Stimulated activated CD8-positive, alpha-beta memory T cell treated with anti-CD3 and anti-CD28 coated beads, Interleukin-12 subunit alpha, Interleukin-12 subunit beta, amount 100 ng/mL, for 4 hours (primary cell): Measurements from ENCODE around the gene SPC24.
"Not testable (repeated sequence)": the region's sequence is repeated elsewhere in the genome, so short reads cannot be mapped to it uniquely, and the experiment has no call there.

ENCODE experiments used
- DNase-seq: peaks from one replicate; pipeline ENCODE4 v3.0.0-alpha.2; 2020; ENCODE audit warnings: low read depth

SPC24 gene

GRCh38 chr19:11191934-11192333 is 36.4 kb upstream of the SPC24 start:
- no peak for DNase-seq

GRCh38 chr19:11191273-11191755 is 35.7 kb upstream of the SPC24 start:
- no peak for DNase-seq

GRCh38 chr19:11190501-11190900 is 34.9 kb upstream of the SPC24 start:
- DNase-seq = no peak

- no peak for DNase-seq
Observed at GRCh38 chr19:11187441-11187840, 31.9 kb upstream of the SPC24 start.

- DNase-seq = no peak
Observed at GRCh38 chr19:11182994-11183393, 27.4 kb upstream of the SPC24 start.

- no peak for DNase-seq
Observed at GRCh38 chr19:11181488-11181887, 25.9 kb upstream of the SPC24 start.

GRCh38 chr19:11180975-11181374 is 25.4 kb upstream of the SPC24 start:
- not testable (repeated sequence) for DNase-seq

- no peak for DNase-seq
Observed at GRCh38 chr19:11180346-11180745, 24.8 kb upstream of the SPC24 start.

GRCh38 chr19:11179716-11180297 is 24.2 kb upstream of the SPC24 start:
- no peak for DNase-seq

GRCh38 chr19:11179145-11179465 is 23.5 kb upstream of the SPC24 start:
- DNase-seq = not testable (repeated sequence)

GRCh38 chr19:11177592-11177991 is 22.0 kb upstream of the SPC24 start:
- no peak for DNase-seq

- no peak for DNase-seq
Observed at GRCh38 chr19:11176466-11177193, 21.0 kb upstream of the SPC24 start.

- no peak for DNase-seq
Observed at GRCh38 chr19:11175920-11176319, 20.3 kb upstream of the SPC24 start.

GRCh38 chr19:11174336-11174735 is 18.8 kb upstream of the SPC24 start:
- no peak for DNase-seq

- DNase-seq = no peak
Observed at GRCh38 chr19:11173516-11174155, 18.1 kb upstream of the SPC24 start.

GRCh38 chr19:11172576-11172975 is 17.0 kb upstream of the SPC24 start:
- DNase-seq = no peak

- no peak for DNase-seq
Observed at GRCh38 chr19:11171144-11171543, 15.6 kb upstream of the SPC24 start.

GRCh38 chr19:11169896-11170678 is 14.5 kb upstream of the SPC24 start:
- DNase-seq = no peak

GRCh38 chr19:11168568-11168967 is 13.0 kb upstream of the SPC24 start:
- DNase-seq = no peak

- no peak for DNase-seq
Observed at GRCh38 chr19:11166281-11167142, 10.9 kb upstream of the SPC24 start.

- DNase-seq = no peak
Observed at GRCh38 chr19:11165486-11166030, 10.0 kb upstream of the SPC24 start.
